Neural progenitor cell (in vitro differentiated cells): ENCODE results near the gene NR3C2.

Experiments used
- CTCF ChIP-seq: fragments of 200-600 bp; sonication (generic); IDR thresholded peaks from 2 replicates; pipeline ENCODE4 v1.5.1; 2017; ENCODE audit warnings: antibody characterized with exemption, mild to moderate bottlenecking
- EZH2 ChIP-seq: fragments of 200-600 bp; sonication (generic); IDR thresholded peaks from 2 replicates; pipeline ENCODE4 v1.6.1; 2017; ENCODE audit warnings: antibody characterized with exemption, mild to moderate bottlenecking, moderate library complexity
- EZH2phosphoT487 ChIP-seq: fragments of 200-600 bp; sonication (generic); IDR thresholded peaks from 2 replicates; pipeline ENCODE4 v1.6.1; 2017; ENCODE audit warnings: antibody characterized with exemption

- no peak for TF ChIP-seq CTCF
- TF ChIP-seq EZH2, result no peak
- no peak for TF ChIP-seq EZH2phosphoT487
These were observed 141.3 kb downstream of the NR3C2 start for GRCh38 chr4:148300877-148301276.
